IPS-18a (cell line): ENCODE measurements around the gene LRRC32.

ENCODE experiments used
- H3K27ac ChIP-seq: one replicate; pipeline ENCODE4 v1.5.1; 2013; ENCODE audit warnings: low read length
- H3K27me3 ChIP-seq: one replicate; pipeline ENCODE4 v1.6.1; 2013; ENCODE audit warnings: mild to moderate bottlenecking, low read length; ENCODE audit not compliant: control insufficient read depth, insufficient read depth
- H3K36me3 ChIP-seq: one replicate; pipeline ENCODE4 v1.6.1; 2013; ENCODE audit warnings: low read depth, low read length; ENCODE audit not compliant: control insufficient read depth
- H3K4me1 ChIP-seq: one replicate; pipeline ENCODE4 v1.6.1; 2013; ENCODE audit warnings: low read depth, low read length; ENCODE audit not compliant: control insufficient read depth
- H3K4me3 ChIP-seq: one replicate; pipeline ENCODE4 v1.5.1; 2013; ENCODE audit warnings: low read length
- H3K9ac ChIP-seq: one replicate; pipeline ENCODE4 v1.6.1; 2013; ENCODE audit warnings: mild to moderate bottlenecking, low read length, moderate library complexity
- H3K9me3 ChIP-seq: one replicate; pipeline ENCODE4 v1.6.1; 2013; ENCODE audit warnings: low read depth, low read length; ENCODE audit not compliant: control insufficient read depth

Gene LRRC32

DNA sequence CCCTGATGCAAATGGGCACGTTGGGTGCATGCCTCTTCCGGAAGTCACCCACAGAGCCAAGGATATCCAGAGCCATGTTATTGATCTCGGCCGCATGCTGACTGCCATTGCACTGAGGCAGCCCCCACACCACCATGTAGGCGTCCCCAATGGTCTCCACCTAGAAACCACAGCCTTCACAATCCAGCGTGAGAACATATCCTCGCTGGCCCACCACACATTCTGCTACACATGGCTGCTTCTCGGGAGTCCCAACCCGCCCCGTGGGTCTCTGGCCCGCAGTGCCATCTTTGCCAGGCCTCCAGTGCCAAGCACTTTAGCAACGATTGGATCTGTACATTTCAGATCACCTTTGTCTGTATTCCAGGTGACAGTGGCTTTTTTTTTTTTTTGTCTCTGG lies 26.2 kb upstream of the LRRC32 start:
- Histone ChIP-seq H3K4me1 (peaks cover 6% of the 10 kb centered on the region), H3K9ac (no peak overlapping the region), H3K9me3 (no peaks in the 10 kb centered on the region), H3K36me3 (no peaks in the 10 kb centered on the region), H3K4me3 (no peak overlapping the region), H3K27ac (no peak overlapping the region), H3K27me3 (no peaks in the 10 kb centered on the region)

- H3K9me3 ChIP-seq: no peaks in the 10 kb centered on the region
- no peak overlapping the region for H3K9ac ChIP-seq
- H3K36me3 ChIP-seq: no peaks in the 10 kb centered on the region
- no peak overlapping the region for H3K27ac ChIP-seq
- H3K4me3 ChIP-seq: no peak overlapping the region
- no peaks in the 10 kb centered on the region for H3K27me3 ChIP-seq
- peaks cover 6% of the 10 kb centered on the region for H3K4me1 ChIP-seq
Measured at GRCh38 chr11:76695771-76696170, 25.2 kb upstream of the LRRC32 start.

DNA sequence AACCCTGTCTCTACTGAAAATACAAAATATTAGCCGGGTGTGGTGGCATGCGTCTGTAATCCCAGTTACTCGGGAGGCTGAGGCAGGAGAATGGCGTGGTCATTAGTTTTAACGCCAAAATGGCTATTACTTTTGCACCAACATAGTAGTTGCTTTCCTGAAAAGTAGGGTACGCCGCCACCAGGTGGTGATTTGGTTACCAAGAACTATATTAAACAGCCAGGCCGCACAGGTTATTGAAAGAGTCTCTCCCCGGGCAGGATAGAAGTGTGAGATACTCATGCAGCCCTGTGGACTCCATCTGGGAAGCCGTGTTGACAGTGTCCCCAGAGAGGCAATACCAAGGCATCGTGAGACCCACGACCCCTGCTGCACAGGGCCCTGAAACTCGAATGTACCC lies 24.6 kb upstream of the LRRC32 start:
- no peak overlapping the region for H3K4me3 ChIP-seq
- no peaks in the 10 kb centered on the region for H3K36me3 ChIP-seq
- no peaks in the 10 kb centered on the region for H3K27me3 ChIP-seq
- no peak overlapping the region for H3K27ac ChIP-seq
- no peaks in the 10 kb centered on the region for H3K9me3 ChIP-seq
- H3K4me1 ChIP-seq: peaks cover 6% of the 10 kb centered on the region
- H3K9ac ChIP-seq: no peak overlapping the region

- Histone ChIP-seq H3K36me3 (no peaks in the 10 kb centered on the region), H3K4me1 (peaks cover 6% of the 10 kb centered on the region), H3K9ac (no peak overlapping the region)
Measured at GRCh38 chr11:76694664-76695063, 24.1 kb upstream of the LRRC32 start.

DNA sequence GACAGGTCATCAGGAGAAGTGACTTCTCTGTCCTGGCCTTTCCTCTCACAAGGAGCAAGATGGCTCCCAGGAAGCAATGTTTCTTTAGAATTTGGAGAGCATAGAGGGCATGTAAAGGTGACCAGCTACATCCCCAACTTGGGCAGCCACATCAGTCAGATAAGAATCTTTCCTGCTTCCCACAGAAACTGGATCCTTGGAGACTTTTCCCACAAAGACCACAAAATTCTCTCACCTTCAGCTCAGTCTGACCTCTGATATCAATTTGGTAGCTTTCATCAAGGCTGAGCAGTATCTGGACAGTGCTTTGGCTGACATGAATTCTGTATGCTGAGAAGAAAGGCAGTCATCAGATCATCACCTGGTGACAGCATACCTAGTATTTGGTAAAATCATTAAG lies 23.3 kb upstream of the LRRC32 start:
- Histone ChIP-seq H3K4me3 (no peak overlapping the region), H3K9me3 (no peaks in the 10 kb centered on the region), H3K27ac (no peak overlapping the region), H3K9ac (no peak overlapping the region), H3K4me1 (peaks cover 5% of the 10 kb centered on the region), H3K36me3 (no peaks in the 10 kb centered on the region), H3K27me3 (no peaks in the 10 kb centered on the region)

More at GRCh38 chr11:76694664-76695063, 24.1 kb upstream of the LRRC32 start:
- no peaks in the 10 kb centered on the region for H3K27me3 ChIP-seq
- no peaks in the 10 kb centered on the region for H3K9me3 ChIP-seq
- no peak overlapping the region for H3K4me3 ChIP-seq
- no peak overlapping the region for H3K27ac ChIP-seq

DNA sequence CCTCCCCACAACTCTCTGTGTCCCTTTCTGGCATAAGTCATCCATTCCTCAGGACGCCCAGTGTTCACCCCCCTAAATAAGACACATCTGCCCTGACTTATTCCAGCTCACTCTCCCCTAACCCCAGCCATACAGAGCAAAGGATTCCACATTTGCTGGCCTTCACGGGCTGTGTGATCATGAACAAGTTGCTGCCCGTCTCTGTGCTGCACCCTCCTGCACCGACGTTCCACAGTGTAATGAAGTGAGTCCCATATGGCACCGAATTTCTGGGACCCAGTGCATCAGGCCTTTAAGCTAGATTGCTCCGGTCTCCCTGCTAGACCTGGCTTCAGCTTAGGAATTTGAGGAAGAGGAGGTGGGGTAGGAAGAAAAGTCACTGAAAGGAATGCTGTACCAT lies 22.4 kb upstream of the LRRC32 start:
- Histone ChIP-seq H3K4me1 (no peaks in the 10 kb centered on the region), H3K4me3 (no peak overlapping the region)

DNA sequence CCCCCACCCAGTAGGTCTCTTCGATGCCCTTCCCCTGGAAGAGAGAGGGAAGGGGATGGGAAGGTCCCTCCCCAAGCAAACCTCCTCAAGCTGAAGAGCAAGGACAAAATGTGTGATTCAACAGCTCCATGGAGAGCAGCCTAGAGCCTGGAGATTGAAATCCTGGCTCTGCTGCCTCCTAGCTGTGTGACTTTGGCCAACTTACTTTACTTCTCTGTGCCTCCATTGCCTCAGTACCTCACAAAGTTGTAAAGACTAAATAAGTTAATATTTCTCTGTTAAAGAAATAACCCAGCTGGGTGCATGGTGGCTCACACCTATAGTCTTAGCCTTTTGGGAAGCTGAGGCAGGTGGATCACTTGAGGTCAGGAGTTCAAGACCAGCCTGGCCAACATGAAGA lies 21.1 kb upstream of the LRRC32 start:
- Histone ChIP-seq H3K4me3 (no peak overlapping the region), H3K4me1 (peaks cover under 1% of the 10 kb centered on the region), H3K9ac (no peak overlapping the region), H3K27me3 (no peaks in the 10 kb centered on the region), H3K27ac (no peak overlapping the region), H3K36me3 (no peaks in the 10 kb centered on the region), H3K9me3 (no peaks in the 10 kb centered on the region)

More for the DNA sequence above, 22.4 kb upstream of the LRRC32 start:
- Histone ChIP-seq H3K36me3 (no peaks in the 10 kb centered on the region), H3K27me3 (no peaks in the 10 kb centered on the region), H3K9ac (no peak overlapping the region), H3K9me3 (no peaks in the 10 kb centered on the region), H3K27ac (no peak overlapping the region)

DNA sequence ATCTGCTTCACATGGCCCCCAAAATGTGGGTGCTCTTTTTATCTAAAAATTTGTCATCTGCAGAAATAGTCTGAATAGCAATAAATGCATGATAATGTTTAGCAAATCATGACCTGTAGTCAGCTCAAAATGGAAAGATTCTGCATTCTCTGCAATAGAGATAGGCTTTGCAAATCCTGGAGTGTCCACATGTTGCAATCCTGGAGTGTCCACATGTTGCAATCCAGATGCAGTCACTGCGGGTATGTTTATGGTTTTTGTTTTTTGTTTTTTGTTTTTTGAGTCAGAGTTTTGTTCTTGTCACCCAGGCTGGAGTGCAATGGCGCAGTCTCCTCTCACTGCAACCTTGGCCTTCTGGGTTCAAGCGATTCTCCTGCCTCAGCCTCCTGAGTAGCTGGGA lies 20.2 kb upstream of the LRRC32 start:
- no peaks in the 10 kb centered on the region for H3K27me3 ChIP-seq
- no peak overlapping the region for H3K27ac ChIP-seq
- no peak overlapping the region for H3K9ac ChIP-seq
- no peaks in the 10 kb centered on the region for H3K36me3 ChIP-seq
- no peaks in the 10 kb centered on the region for H3K9me3 ChIP-seq
- peaks cover 9% of the 10 kb centered on the region for H3K4me1 ChIP-seq
- no peak overlapping the region for H3K4me3 ChIP-seq

- H3K9ac ChIP-seq: no peak overlapping the region
- H3K27ac ChIP-seq: no peak overlapping the region
- peaks cover 11% of the 10 kb centered on the region for H3K4me1 ChIP-seq
- H3K9me3 ChIP-seq: no peaks in the 10 kb centered on the region
- no peak overlapping the region for H3K4me3 ChIP-seq
- H3K27me3 ChIP-seq: no peaks in the 10 kb centered on the region
- H3K36me3 ChIP-seq: no peaks in the 10 kb centered on the region
Measured at GRCh38 chr11:76689313-76690260, 19.0 kb upstream of the LRRC32 start.

DNA sequence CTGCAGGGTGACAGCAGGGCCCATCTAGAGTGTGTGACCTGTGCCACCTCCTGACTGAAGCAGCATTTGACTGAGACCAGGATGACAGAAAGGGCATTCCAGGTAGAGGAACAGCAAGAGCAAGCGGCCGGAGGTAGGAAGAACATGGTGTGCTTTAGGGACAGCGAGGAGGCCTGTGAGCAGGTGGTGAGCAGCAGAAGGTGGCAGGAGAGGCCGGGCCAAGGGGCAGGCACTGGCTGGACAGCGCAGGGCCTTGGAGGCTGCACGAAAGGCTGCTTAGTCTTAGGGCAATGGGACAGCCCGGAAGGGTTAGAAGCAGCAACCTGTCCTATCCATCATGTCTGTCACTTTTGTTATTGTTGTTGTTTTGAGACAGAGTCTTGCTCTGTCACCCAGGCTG lies 17.6 kb upstream of the LRRC32 start:
- Histone ChIP-seq H3K27me3 (no peaks in the 10 kb centered on the region), H3K27ac (no peak overlapping the region)

DNA sequence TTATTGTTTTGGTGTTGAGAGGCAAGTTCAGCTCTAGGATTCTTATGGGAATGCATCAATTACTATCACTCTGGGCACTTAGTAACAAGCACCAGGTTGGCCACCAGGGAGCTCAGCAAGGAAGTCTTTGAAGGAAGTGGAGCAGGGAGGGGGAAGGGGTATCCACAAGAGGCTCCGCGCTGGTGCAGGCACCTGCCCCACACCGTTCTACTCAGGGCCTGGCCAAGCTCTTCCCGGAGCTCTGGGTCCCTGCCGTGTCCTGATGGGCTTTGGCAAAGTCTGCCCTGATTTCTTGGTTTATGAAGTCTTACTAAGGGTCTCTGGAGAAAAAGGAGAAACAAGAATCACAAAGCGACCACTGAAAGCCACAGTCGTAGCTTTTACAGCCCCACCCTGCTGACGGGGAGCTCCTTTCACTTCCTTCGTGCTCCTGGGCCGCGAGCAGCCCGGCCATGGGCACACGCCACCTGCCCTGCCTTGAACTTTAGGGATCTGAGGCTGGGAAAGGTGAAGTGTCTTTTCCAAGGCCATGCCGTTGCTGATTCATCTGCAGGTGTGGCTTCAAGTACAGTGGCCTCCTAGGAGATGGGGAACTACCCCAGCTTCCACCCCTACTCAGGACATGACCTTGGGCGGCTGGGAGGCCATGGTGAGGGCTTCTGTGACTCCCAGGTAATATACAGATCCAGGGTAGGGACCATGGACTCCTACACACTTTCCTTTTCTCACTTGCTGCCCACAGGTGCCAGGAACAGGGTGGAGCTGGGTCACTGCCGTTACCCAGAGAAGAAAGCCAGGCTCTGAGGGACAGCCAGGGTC lies 15.9 kb upstream of the LRRC32 start:
- no peaks in the 10 kb centered on the region for H3K27me3 ChIP-seq
- H3K9me3 ChIP-seq: no peaks in the 10 kb centered on the region
- no peak overlapping the region for H3K9ac ChIP-seq

More for the DNA sequence above, 17.6 kb upstream of the LRRC32 start:
- H3K9me3 ChIP-seq: no peaks in the 10 kb centered on the region
- peaks cover 11% of the 10 kb centered on the region for H3K4me1 ChIP-seq
- no peaks in the 10 kb centered on the region for H3K36me3 ChIP-seq
- H3K4me3 ChIP-seq: no peak overlapping the region
- no peak overlapping the region for H3K9ac ChIP-seq

More for the DNA sequence above, 15.9 kb upstream of the LRRC32 start:
- Histone ChIP-seq H3K27ac (no peak overlapping the region), H3K4me3 (no peak overlapping the region), H3K36me3 (no peaks in the 10 kb centered on the region), H3K4me1 (peaks cover 11% of the 10 kb centered on the region)
